ENCODE measurements around the gene PRKAR2B.

Gene PRKAR2B

DNA sequence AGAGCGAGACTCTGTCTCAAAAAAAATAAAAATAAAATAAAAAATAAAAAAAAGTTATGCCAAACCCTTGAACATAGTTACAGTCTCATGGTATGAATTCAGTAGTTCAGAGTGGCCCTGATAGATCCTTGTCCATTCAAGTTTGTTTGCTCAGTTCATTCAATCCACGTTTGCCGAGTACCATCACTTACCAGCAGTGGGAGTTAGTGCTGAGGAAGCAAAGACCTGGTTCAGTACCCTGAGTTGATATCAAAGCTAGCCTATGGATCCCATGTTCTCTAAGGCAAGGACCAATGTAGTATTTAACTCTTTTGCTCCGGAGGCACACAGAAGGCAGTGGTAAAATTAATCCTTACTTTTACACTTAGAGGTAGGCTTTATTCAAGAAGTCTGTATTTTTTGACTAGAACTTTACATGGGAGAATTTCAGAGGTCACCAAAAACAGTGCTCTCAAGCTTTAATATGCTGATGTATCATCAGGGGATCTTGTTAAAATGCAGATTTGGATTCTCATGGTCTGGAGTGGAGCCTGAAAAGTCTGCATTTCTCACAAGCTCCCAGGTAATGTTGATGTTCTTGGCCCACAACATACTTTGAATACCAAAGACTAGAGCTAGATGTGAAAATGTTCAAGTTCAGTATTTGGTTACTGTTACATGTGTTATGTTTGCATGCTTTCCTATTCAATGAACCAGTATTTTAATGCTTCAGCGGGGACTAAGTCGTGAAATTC, 86.1 kb downstream of the PRKAR2B start:
- TF ChIP-seq SIN3A (IDR thresholded peaks at IDR 0.05; ENCODE audit: borderline replicate concordance, insufficient read depth, low read length) (no peak), POLR2AphosphoS5 (IDR thresholded peaks at IDR 0.05; ENCODE audit: low read depth, low read length) (no peak), TAF1 (IDR thresholded peaks at IDR 0.05; ENCODE audit: borderline replicate concordance, insufficient read depth, low read length) (no peak), FOXP2 (optimal IDR thresholded peaks at IDR 0.05; ENCODE audit: borderline replicate concordance, extremely low read depth, extremely low read length, insufficient read depth) (no peak)
- TF ChIP-seq, protein P1, sequence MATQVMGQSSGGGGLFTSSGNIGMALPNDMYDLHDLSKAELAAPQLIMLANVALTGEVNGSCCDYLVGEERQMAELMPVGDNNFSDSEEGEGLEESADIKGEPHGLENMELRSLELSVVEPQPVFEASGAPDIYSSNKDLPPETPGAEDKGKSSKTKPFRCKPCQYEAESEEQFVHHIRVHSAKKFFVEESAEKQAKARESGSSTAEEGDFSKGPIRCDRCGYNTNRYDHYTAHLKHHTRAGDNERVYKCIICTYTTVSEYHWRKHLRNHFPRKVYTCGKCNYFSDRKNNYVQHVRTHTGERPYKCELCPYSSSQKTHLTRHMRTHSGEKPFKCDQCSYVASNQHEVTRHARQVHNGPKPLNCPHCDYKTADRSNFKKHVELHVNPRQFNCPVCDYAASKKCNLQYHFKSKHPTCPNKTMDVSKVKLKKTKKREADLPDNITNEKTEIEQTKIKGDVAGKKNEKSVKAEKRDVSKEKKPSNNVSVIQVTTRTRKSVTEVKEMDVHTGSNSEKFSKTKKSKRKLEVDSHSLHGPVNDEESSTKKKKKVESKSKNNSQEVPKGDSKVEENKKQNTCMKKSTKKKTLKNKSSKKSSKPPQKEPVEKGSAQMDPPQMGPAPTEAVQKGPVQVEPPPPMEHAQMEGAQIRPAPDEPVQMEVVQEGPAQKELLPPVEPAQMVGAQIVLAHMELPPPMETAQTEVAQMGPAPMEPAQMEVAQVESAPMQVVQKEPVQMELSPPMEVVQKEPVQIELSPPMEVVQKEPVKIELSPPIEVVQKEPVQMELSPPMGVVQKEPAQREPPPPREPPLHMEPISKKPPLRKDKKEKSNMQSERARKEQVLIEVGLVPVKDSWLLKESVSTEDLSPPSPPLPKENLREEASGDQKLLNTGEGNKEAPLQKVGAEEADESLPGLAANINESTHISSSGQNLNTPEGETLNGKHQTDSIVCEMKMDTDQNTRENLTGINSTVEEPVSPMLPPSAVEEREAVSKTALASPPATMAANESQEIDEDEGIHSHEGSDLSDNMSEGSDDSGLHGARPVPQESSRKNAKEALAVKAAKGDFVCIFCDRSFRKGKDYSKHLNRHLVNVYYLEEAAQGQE (IDR thresholded peaks at IDR 0.05; ENCODE audit: insufficient read depth in 1 of 2, low read depth in 2 of 2, low read length in 2 of 2): no peak

DNA sequence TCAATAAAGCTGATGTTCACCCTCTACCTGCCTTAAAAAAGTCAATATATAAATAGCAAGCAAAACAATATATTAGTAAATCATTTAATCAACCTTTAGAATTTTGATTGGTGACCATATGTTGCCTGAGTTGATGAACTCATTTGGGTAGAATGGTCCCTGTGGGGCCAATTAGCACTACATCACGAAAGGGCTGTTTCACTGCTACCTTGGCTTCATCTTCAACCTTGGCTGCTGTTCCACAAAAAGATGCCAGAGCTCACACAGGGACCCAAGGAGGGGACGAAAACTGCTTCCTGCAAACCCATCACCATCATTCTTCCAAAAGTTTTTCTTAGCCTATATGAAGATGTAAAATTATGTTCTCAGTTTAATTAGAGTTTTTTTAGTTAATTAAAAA, 88.9 kb downstream of the PRKAR2B start:
- TF ChIP-seq, protein P1 (IDR thresholded peaks at IDR 0.05; ENCODE audit: insufficient read depth in 1 of 2, low read depth in 2 of 2, low read length in 2 of 2): no peak
- TF ChIP-seq POLR2AphosphoS5 (IDR thresholded peaks at IDR 0.05; ENCODE audit: low read depth, low read length) (no peak), FOXP2 (optimal IDR thresholded peaks at IDR 0.05; ENCODE audit: borderline replicate concordance, extremely low read depth, extremely low read length, insufficient read depth) (no peak), TAF1 (IDR thresholded peaks at IDR 0.05; ENCODE audit: borderline replicate concordance, insufficient read depth, low read length) (no peak), SIN3A (IDR thresholded peaks at IDR 0.05; ENCODE audit: borderline replicate concordance, insufficient read depth, low read length) (no peak)

DNA sequence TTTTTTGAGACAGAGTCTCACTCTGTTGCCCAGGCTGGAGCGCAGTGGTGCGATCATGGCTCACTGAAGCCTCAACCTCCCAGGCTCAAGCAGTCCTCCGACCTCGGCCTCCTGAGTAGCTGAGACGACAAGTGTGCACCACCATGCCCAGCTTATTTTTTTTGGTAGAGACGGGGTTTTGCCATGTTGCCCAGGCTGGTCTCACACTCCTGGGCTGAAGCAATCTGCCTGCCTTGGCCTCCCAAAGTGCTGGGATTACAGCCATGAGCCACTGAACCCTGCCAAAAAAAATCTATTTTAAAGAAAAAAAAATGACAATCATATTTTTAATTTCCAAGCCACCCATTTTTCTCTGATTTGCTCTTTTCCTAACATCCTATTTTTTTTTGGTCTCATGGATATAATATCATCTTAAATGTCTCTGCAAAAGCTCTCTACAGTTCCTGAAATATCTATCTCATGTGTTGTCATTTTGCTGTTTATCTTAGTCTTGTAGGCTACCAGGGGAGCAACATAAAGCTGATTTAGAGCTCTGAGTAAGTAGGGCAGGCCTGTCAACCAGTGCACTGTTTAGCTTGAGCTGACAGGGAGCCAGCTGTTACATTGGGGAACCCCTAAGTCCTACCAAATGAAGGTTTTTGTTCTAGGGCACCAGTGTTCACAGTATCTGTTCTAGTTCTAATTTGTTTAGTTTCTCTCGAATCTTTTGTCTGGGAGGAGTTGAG, 94.4 kb downstream of the PRKAR2B start:
- TF ChIP-seq POLR2AphosphoS5 (IDR thresholded peaks at IDR 0.05; ENCODE audit: low read depth, low read length) (no peak), SIN3A (IDR thresholded peaks at IDR 0.05; ENCODE audit: borderline replicate concordance, insufficient read depth, low read length) (no peak), FOXP2 (optimal IDR thresholded peaks at IDR 0.05; ENCODE audit: borderline replicate concordance, extremely low read depth, extremely low read length, insufficient read depth) (no peak), TAF1 (IDR thresholded peaks at IDR 0.05; ENCODE audit: borderline replicate concordance, insufficient read depth, low read length) (no peak)
- TF ChIP-seq, protein P1 (IDR thresholded peaks at IDR 0.05; ENCODE audit: insufficient read depth in 1 of 2, low read depth in 2 of 2, low read length in 2 of 2): no peak

DNA sequence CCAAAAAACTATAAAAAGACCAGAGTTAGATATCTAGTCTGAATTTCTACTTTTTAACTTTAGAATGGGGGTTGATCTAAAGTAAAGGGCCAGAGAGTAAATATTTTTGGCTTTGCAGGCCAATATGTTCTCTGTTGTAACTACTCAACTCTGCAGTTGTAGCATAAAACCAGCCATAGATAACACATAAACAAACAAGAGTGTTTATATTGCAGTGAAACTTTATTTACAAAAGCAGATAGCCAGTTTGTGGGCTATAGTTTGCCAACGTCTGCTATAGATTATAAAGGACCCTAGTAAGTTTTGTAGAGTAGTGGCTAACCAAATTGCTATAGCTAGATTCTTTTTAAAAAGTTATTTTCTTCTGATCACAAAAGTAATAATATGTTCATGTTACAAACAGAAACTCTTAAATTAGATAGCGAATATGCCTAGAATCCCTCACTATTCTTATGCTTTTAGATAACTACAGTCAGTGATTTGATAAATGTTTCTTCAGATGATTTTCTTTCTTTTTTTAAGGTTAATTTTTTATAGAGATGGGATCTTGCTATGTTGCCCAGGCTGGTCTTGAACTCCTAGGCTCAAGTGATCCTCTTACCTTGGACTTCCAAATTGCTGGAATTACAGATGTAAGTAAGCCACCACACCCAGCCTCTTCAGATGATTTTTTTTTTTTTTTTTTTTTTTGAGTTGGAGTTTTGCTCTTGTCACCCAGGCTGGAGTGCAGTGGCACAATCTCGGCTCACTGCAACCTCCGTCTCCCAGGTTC, 100.7 kb downstream of the PRKAR2B start:
- TF ChIP-seq SIN3A (IDR thresholded peaks at IDR 0.05; ENCODE audit: borderline replicate concordance, insufficient read depth, low read length) (no peak), TAF1 (IDR thresholded peaks at IDR 0.05; ENCODE audit: borderline replicate concordance, insufficient read depth, low read length) (no peak), POLR2AphosphoS5 (IDR thresholded peaks at IDR 0.05; ENCODE audit: low read depth, low read length) (no peak)

Data from PFSK-1 (cell line).